CD4-positive, alpha-beta T cell treated with Interleukin-4 for 4 hours (primary cell): ENCODE measurements around the gene RAD52.

Experiments
- DNase-seq: peaks from one replicate; pipeline ENCODE4 v3.0.0-alpha.2; 2020

Gene RAD52

GRCh38 chr12:865614-866013, 83.9 kb downstream of the RAD52 start:
- no peak for DNase-seq

GRCh38 chr12:863285-863684, 86.2 kb downstream of the RAD52 start:
- no peak for DNase-seq

- no peak for DNase-seq
Measured at GRCh38 chr12:862303-862911, 87.1 kb downstream of the RAD52 start.
